Measurements from ENCODE around the gene NDUFAF7.

DNA sequence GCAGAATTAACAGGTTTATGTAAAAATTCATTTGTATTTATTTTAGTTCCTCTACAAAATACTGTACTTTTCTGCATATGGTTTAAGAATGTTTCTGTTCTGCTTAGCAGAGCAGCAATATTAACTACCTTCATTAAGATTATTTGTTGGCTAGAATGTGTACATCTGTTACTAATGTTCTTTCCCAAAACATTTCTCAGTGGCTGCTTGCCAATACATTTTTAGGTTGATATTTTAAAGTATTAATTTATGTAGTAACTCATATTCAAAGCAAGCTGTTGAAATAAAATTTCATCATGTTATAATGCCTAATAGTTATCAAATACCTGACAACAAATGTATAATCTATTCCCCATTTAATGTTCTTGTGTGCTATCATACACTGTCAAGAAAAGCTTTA lies 52.9 kb downstream of the NDUFAF7 start:
- TF ChIP-seq, protein P1, sequence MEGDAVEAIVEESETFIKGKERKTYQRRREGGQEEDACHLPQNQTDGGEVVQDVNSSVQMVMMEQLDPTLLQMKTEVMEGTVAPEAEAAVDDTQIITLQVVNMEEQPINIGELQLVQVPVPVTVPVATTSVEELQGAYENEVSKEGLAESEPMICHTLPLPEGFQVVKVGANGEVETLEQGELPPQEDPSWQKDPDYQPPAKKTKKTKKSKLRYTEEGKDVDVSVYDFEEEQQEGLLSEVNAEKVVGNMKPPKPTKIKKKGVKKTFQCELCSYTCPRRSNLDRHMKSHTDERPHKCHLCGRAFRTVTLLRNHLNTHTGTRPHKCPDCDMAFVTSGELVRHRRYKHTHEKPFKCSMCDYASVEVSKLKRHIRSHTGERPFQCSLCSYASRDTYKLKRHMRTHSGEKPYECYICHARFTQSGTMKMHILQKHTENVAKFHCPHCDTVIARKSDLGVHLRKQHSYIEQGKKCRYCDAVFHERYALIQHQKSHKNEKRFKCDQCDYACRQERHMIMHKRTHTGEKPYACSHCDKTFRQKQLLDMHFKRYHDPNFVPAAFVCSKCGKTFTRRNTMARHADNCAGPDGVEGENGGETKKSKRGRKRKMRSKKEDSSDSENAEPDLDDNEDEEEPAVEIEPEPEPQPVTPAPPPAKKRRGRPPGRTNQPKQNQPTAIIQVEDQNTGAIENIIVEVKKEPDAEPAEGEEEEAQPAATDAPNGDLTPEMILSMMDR (IDR thresholded peaks at IDR 0.05), result no peak
- TF ChIP-seq POLR2A (IDR thresholded peaks at IDR 0.05), result no peak
